Measurements from ENCODE around the gene ATP8B3.

The ATP8B3 gene

GRCh38 chr19:1836458-1837221, 24.6 kb upstream of the ATP8B3 start:
- no peak for DNase-seq (ENCODE audit: low read depth in 2 of 2)

- DNase-seq (ENCODE audit: low read depth in 2 of 2): no peak
These were observed 21.5 kb upstream of the ATP8B3 start for GRCh38 chr19:1833540-1833939.

GRCh38 chr19:1832046-1832663, 20.1 kb upstream of the ATP8B3 start:
- no peak for DNase-seq (ENCODE audit: low read depth in 2 of 2)

- DNase-seq (ENCODE audit: low read depth in 2 of 2): no peak
These were observed 18.9 kb upstream of the ATP8B3 start for GRCh38 chr19:1830978-1831377.

GRCh38 chr19:1830568-1830967, 18.5 kb upstream of the ATP8B3 start:
- no peak for DNase-seq (ENCODE audit: low read depth in 2 of 2)

GRCh38 chr19:1829958-1830357, 17.9 kb upstream of the ATP8B3 start:
- DNase-seq (ENCODE audit: low read depth in 2 of 2): no peak

GRCh38 chr19:1828279-1829238, 16.5 kb upstream of the ATP8B3 start:
- DNase-seq (ENCODE audit: low read depth in 2 of 2): no peak

GRCh38 chr19:1827566-1828278, 15.6 kb upstream of the ATP8B3 start:
- DNase-seq (ENCODE audit: low read depth in 2 of 2): no peak

GRCh38 chr19:1826557-1827521, 14.8 kb upstream of the ATP8B3 start:
- no peak for DNase-seq (ENCODE audit: low read depth in 2 of 2)

- peak; percentile 61 to 66 for DNase-seq (ENCODE audit: low read depth in 2 of 2)
These were observed 14.0 kb upstream of the ATP8B3 start for GRCh38 chr19:1825909-1826556.

- no peak for DNase-seq (ENCODE audit: low read depth in 2 of 2)
These were observed 12.2 kb upstream of the ATP8B3 start for GRCh38 chr19:1824252-1824622.

- DNase-seq (ENCODE audit: low read depth in 2 of 2): no peak
These were observed 11.6 kb upstream of the ATP8B3 start for GRCh38 chr19:1823539-1824251.

GRCh38 chr19:1823020-1823419, 10.9 kb upstream of the ATP8B3 start:
- no peak for DNase-seq (ENCODE audit: low read depth in 2 of 2)

- DNase-seq (ENCODE audit: low read depth in 2 of 2): no peak
These were observed 10.1 kb upstream of the ATP8B3 start for GRCh38 chr19:1822210-1822609.

- DNase-seq (ENCODE audit: low read depth in 2 of 2): no peak
These were observed 7.5 kb upstream of the ATP8B3 start for GRCh38 chr19:1819341-1820255.

- no peak for DNase-seq (ENCODE audit: low read depth in 2 of 2)
These were observed 6.6 kb upstream of the ATP8B3 start for GRCh38 chr19:1818549-1819195.

GRCh38 chr19:1817553-1818179, 5.6 kb upstream of the ATP8B3 start:
- no peak for DNase-seq (ENCODE audit: low read depth in 2 of 2)
